ENCODE measurements around the gene CCNG2.

GRCh38 chr4:77146186-77147078 is 10.6 kb upstream of the CCNG2 start:
- no peak for TF ChIP-seq EZH2 (IDR thresholded peaks at IDR 0.05; ENCODE audit: borderline replicate concordance, low read length)
- TF ChIP-seq CTCF (conservative IDR thresholded peaks at IDR 0.05 in 1 of 2, IDR thresholded peaks at IDR 0.05 in 1 of 2; ENCODE audit: extremely low read depth in 1 of 2, insufficient read depth in 1 of 2, low read depth in 1 of 2, low read length in 2 of 2), result no peak

All from mammary epithelial cell (primary cell).